ENCODE measurements around the gene RPS6KL1. TPM values are rescaled to one million over a fixed set of nuclear protein-coding genes. Genes with fewer than 3 reads are reported as not detected.
"Not testable (repeated sequence)": the region's sequence is repeated elsewhere in the genome, so short reads cannot be mapped to it uniquely, and the experiment has no call there.

RPS6KL1 gene
- total and polyA plus RNA-seq, 2 experiments from 2014 or later, result 5.6 to 6.5 TPM

DNA sequence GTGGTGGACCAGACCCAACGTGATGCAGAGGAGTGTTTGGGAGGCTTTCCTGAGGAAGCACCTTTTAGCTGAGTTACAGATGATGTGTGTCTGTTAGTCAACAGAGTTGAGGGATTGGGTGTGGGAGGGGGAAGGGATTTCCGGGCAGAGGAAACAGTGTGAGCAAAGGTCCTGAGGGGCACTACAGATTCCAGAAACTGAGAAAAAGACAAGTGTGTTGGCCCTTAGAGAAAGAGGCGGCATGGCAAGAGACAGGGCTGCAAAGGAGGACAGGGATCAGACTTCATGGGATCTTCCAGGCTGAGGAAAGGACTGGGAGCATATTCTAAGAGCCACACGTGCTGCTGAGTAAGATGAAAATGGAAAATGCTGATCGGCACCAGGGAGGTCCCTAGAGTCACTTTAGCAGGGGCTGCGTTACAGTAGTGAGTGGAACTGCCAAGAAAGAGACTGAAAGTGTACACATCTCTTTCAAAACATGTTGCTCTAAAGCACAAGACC lies 9.4 kb upstream of the RPS6KL1 start (continued):
- TF ChIP-seq ZNF462 (CRISPR knock-in tag; IDR thresholded peaks at IDR 0.05) (no peak), STAT1 (IDR thresholded peaks at IDR 0.05; ENCODE audit: unreplicated experiment) (no peak), ETS1 (IDR thresholded peaks at IDR 0.05) (no peak)

- DNase-seq (ENCODE audit: low spot score); H3K27ac Mint-ChIP-seq; H2AFZ ChIP-seq; ATAC-seq; H3K36me3 Mint-ChIP-seq (ENCODE audit: low read depth); H3K4me3 ChIP-seq; H3K27me3 Mint-ChIP-seq (ENCODE audit: insufficient read depth, low read depth, poor library complexity); H3F3A ChIP-seq (replicated peaks; ENCODE audit: low read depth); H3K4me1 Mint-ChIP-seq; H3K27me3 ChIP-seq (ENCODE audit: insufficient read depth); H3K4me2 ChIP-seq; H3K36me3 ChIP-seq (ENCODE audit: insufficient read depth); H3K9me2 ChIP-seq (ENCODE audit: insufficient read depth); H3K79me2 ChIP-seq (replicated peaks; ENCODE audit: insufficient read depth); H3K9me3 Mint-ChIP-seq; H3K4me1 ChIP-seq (ENCODE audit: insufficient read depth); H3K27ac ChIP-seq (ENCODE audit: low read depth); H3K4me3 Mint-ChIP-seq; H4K20me1 ChIP-seq (replicated peaks; ENCODE audit: insufficient read depth): not testable (repeated sequence)
Measured at GRCh38 chr14:74931744-74932143, 8.7 kb upstream of the RPS6KL1 start.

DNA sequence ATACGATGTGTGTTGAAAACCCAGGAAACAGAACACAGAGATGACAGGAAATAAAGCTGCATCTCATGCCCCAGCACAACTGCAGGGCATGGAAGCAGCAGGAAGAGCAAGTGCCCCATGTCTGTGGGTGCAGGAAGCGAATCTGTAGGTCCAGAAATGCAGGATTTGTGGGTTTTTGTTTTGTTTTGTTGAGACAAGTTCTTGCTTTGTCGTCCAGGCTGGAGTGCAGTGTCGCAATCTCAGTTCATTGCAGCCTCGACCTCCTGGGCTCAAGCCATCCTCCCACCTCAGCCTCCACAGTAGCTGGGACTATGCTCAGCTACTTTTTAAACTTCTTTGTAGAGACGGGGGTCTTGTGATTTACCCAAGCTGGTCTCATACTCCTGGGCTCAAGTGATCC lies 6.2 kb upstream of the RPS6KL1 start:
- Mint-ChIP-seq H3K27me3 (ENCODE audit: insufficient read depth, low read depth, poor library complexity) (no peaks in the 10 kb centered on the region), H3K36me3 (ENCODE audit: low read depth) (no peaks in the 10 kb centered on the region), H3K4me3 (no peak overlapping the region), H3K9me3 (no peaks in the 10 kb centered on the region), H3K27ac (no peak overlapping the region), H3K4me1 (no peaks in the 10 kb centered on the region; the same call in 1 of the 3 replicates)
- no peaks in the 10 kb centered on the region for H3K4me1 ChIP-seq (ENCODE audit: insufficient read depth)
- TF ChIP-seq NANOG (IDR thresholded peaks at IDR 0.05; ENCODE audit: borderline replicate concordance) (no peak), POLR2AphosphoS5 (IDR thresholded peaks at IDR 0.05; ENCODE audit: low read depth) (no peak), STAT1 (IDR thresholded peaks at IDR 0.05; ENCODE audit: unreplicated experiment) (no peak), REST (IDR thresholded peaks at IDR 0.05; ENCODE audit: unreplicated experiment) (no peak), CTCF (conservative IDR thresholded peaks at IDR 0.05; ENCODE audit: low read depth in 2 of 2) (no peak)
- H3K9me2 ChIP-seq (ENCODE audit: insufficient read depth), result no peaks in the 10 kb centered on the region
- H3K4me3 ChIP-seq, result no peak overlapping the region
- H3K4me2 ChIP-seq, result no peak overlapping the region
- no peaks in the 10 kb centered on the region for H4K20me1 ChIP-seq (replicated peaks; ENCODE audit: insufficient read depth)
- no peaks in the 10 kb centered on the region for H3K27me3 ChIP-seq (ENCODE audit: insufficient read depth)
- H3K79me2 ChIP-seq (replicated peaks; ENCODE audit: insufficient read depth), result no peaks in the 10 kb centered on the region
- no peak overlapping the region for H2AFZ ChIP-seq
- ATAC-seq (no peak), DNase-seq (ENCODE audit: low spot score) (no peak)
- H3K27ac ChIP-seq (ENCODE audit: low read depth), result no peak overlapping the region
- H3K36me3 ChIP-seq (ENCODE audit: insufficient read depth), result no peaks in the 10 kb centered on the region
- H3F3A ChIP-seq (replicated peaks; ENCODE audit: low read depth), result no peaks in the 10 kb centered on the region
